Medulla oblongata (tissue), 1 donor: ENCODE data around the gene TRPM6.

Experiments used
- DNase-seq: peaks from one replicate; pipeline ENCODE4 v3.0.0-alpha.2; 2015; ENCODE audit errors: extremely low spot score

Gene TRPM6

GRCh38 chr9:74775396-74775795, 112.3 kb downstream of the TRPM6 start:
- peak; percentile 49 for DNase-seq

GRCh38 chr9:74773886-74774479, 113.7 kb downstream of the TRPM6 start:
- peak; percentile 93 for DNase-seq

DNA sequence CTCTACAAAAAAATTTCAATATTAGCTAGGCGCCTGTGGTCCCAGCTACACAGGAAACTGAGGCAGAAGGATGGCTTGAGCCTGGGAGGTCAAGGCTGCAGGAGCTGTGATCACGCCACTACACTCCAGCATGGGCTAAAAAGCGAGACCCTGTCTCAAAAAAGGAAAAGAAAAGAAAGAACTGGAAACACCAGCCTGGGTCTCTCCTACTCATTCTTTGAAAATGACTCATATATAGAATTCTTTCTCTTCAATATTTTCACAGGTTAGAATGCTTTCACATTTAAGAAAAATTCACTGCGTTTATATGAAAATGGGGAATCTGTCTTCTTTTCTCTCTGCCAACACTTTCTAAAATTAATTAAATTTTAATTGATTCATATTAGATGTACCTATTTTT, 115.6 kb downstream of the TRPM6 start:
- no peak for DNase-seq

DNA sequence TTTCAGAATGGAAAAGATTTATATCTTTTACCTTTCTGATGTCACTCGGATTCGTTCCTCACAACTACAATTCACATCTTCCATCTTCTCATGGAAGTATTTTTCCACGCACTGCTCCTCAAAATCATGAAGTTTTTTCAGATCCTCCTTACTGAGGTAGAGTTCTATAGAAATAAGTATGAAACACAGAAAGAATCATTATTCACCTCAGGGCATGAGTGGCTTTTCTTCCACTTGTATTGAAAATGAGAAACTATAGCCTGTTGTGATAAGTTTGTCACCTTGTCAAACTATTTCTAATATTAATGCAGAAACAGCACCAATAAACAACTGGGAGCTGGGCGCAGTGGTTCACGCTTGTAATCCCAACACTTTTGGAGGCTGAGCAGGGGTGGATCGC, 116.0 kb downstream of the TRPM6 start:
- no peak for DNase-seq

GRCh38 chr9:74771262-74771585, 116.5 kb downstream of the TRPM6 start:
- no peak for DNase-seq

DNA sequence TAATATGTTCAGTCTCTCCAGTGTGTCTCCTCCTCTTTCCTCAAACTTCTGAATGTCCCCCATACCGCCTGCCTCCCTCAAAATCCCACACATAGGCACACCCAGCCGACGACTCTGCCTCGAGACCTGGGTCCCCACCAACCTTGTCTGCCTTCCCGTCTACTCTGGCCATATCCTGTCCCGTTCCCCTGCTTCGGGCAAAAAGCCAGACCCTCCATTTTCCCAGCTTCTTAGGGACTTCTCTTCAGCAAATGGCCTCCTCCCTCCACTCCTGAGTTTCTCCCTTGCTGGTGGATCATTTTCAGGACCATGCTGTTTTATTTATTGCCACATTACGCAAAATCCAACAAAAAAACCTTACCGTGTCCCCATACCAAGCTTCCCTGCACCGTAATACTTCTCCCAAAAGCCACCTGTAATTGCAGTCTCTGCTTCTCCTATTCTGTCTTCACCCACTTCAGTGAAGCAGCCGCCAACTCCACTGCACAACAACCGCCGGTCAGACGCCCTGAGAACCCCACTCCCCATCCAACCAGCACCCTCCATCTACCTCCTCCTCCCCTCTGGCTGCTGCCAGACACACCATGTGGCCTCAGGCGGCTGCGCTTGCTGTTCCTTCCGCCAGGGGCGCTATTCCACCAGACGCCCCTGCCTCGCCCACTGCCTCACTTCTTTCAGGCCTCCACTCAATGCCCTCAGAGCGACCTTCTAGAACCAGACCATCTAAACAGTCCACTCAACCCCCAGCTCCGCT, 117.0 kb downstream of the TRPM6 start:
- DNase-seq, result no peak

- no peak for DNase-seq
These were observed 122.2 kb downstream of the TRPM6 start for GRCh38 chr9:74765481-74765971.

- DNase-seq, result no peak
These were observed 124.8 kb downstream of the TRPM6 start for GRCh38 chr9:74762950-74763349.

GRCh38 chr9:74760031-74760700, 127.6 kb downstream of the TRPM6 start:
- DNase-seq, result no peak

GRCh38 chr9:74755999-74756398, 131.7 kb downstream of the TRPM6 start:
- no peak for DNase-seq

DNA sequence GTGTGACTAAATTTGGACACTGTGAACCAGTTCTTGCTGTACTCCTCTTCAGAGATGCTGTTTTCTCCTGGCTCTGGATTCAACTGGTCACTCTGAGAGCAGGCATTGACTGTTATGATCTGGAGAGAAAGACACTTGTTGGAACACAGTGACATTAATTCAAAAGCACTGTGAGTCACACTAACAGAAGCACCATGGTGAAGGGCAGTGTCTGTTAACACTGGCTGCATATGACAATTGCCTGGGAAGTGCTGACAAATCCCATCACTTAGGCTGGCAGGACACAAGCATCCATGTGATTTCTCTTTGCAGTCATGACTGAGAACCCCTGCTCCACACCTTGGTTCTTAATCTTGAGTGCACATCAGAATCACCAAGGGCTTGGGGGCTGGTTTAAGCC, 132.4 kb downstream of the TRPM6 start:
- DNase-seq, result peak; percentile 61

DNA sequence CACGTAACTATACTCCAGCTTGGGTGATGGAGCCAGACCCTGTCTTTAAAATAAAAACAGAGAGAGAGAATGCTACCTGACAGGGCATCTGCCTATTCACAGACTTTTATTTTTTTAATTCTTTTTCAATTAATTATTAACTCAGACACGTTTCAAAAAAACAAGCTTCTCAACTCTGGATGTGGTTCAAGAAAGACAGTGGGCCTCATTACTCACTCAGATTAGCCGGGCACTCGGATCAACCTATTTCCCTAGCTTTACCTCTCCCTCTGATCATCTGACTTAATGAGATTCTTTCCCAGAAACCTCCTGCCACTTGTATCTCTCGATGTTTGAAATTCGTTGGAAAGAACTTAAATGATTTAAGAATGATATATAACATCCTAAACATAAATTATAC, 134.1 kb downstream of the TRPM6 start:
- no peak for DNase-seq

DNA sequence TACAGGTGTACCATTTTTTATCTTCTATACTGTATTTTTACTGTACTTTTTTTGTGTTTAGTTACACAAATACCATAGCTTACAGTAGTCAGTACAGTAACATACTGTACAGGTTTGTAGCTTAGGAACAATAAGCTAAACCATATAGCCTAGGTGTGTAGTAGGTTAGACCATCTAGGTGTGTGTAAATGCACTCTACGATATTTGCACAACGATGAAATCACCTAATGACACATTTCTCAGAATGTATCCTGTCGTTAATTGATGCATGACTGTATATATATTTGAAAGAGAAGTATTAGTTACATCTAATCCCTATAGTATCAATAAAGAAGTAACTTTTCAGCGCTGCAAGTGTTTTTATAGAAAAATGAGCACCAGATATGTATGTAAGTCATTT, 138.8 kb downstream of the TRPM6 start:
- DNase-seq, result no peak

- DNase-seq, result peak; percentile 72
These were observed 144.7 kb downstream of the TRPM6 start for GRCh38 chr9:74742792-74743730.

DNA sequence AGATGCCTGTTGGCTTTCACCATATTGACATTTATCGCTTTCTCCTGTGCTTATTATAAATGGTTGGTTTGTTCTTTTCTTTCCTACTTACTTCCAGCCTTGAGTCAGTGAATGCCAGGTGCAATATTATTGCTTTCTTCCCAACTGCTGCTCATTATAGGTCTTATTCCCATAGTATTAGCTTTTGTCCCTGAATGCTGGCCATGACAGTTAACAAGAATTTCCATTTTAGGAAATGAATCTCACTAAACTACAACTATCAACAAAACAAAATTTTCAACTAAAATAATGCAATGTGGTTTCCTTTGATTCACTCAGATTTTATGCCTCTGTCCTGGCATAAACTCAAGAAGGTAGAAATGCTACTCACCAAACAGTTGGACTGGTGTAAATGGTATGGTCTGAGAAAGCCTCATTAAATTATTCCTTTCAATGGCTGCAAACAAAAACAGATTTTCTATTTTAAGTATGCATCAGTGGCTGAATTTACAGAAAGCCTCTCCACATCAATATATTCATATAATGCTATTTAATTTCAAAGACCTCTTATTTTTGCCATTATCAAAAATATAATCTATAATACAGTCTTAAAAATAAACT, 145.4 kb downstream of the TRPM6 start:
- DNase-seq, result no peak

DNA sequence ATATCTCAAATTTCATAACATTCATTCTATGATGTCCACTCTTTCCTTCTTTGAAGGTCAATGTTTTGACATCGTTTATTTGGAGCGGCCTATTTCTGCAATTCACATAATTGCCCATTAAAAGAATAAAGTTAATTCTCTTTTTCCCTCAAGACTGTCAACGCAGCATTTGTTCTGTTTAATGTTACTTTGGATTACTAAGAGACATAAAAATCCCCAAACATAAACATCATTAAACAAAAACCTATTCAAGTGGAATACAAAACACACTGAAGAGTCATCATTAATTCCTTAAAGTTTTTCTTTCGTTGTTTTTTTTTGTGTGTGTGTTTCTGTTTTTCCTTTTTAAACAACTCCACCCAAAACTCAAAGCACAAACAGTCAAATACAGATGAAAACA, 151.1 kb downstream of the TRPM6 start:
- no peak for DNase-seq

- DNase-seq, result no peak
These were observed 152.0 kb downstream of the TRPM6 start for GRCh38 chr9:74735761-74736160.

DNA sequence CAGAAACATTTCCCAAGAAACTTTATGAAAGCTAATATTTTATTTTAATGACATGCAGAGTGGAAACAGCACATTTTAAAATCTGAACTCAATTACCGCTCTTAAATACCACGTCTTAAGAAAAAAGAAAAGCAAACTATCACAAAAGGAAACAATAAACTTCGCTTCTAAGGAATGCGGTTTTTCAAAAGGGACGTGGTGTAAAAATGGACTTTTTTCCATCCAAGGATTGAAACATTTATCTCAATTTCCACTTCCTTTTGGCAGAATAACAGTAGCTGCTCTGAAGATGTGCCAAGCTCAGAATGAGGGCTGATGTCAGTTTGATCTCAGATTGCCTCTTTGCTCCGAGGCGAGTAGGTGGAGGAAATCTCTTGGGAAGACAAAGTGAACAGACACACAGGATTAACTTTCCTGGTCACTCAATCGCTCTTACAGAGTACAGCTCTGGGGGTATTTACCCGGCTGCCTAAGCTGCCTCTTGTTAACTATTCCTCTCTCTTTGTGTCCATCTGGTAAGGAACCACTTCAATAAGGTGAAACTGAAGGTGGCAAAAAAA, 158.5 kb downstream of the TRPM6 start:
- no peak for DNase-seq

DNA sequence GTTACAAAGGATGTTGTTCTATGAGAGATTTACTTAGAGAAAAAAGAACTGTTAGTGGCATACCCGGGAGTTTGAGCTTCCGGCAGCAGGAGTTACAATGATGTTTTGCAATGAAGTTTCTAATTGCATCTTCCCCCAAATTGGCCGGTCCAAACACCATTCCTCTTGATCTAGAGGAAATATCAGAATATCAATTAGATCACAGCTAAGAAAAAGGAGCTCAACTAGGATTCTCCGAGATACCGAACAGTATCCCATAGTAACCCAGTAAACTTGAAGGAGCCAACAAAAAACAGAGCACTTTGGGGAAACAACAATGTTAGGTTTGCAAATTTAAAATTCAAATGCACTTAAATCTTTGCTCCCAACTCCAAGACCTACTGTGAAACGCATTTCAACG, 159.5 kb downstream of the TRPM6 start:
- DNase-seq, result no peak

- DNase-seq, result no peak
These were observed 161.1 kb downstream of the TRPM6 start for GRCh38 chr9:74726581-74726980.

DNA sequence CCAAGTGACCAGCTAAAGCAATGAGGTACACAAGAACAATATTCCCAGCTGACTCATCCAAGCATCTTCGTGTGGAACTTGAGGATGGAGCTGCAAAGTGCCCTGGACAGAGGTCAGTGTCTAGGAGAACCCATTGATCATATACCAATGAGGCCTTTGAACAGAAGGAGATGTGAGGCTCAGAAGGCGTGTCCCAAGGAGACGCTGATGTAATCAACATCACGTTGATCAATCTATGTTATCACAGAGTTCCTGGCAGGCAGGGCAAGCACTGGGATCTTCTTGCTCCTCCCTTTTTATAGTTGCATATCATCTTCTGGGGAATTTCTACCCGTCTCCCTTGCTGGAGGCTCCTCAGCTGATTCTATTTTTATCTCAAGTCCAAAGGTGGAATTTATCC, 163.4 kb downstream of the TRPM6 start:
- DNase-seq, result no peak
